BLaER1 treated with 17β-estradiol and CSF1 and Interleukin-3, amounts not matched to agents 10 nM and 100 nM (cell line): ENCODE data around the gene ANLN.
"Not testable (repeated sequence)": the region's sequence is repeated elsewhere in the genome, so short reads cannot be mapped to it uniquely, and the experiment has no call there.

Source experiments
- H3K27ac ChIP-seq, 11 experiments: shearing (Covaris generic); formaldehyde crosslinking; 2 replicates each; pipeline ENCODE4 v1.8.1; 2022
- H3K27me3 ChIP-seq, 11 experiments: shearing (Covaris generic); formaldehyde crosslinking; 2 replicates each; pipeline ENCODE4 v1.8.1; 2022
- H3K36me3 ChIP-seq, 11 experiments: shearing (Covaris generic); formaldehyde crosslinking; 2 replicates each; pipeline ENCODE4 v1.8.1; 2022
- H3K4me1 ChIP-seq, 10 experiments: shearing (Covaris generic); formaldehyde crosslinking; 2 replicates each; pipeline ENCODE4 v1.8.1; 2022
- H3K4me2 ChIP-seq, 11 experiments: shearing (Covaris generic); formaldehyde crosslinking; 2 replicates each; pipeline ENCODE4 v1.8.1; 2022
- H3K4me3 ChIP-seq, 10 experiments: shearing (Covaris generic); formaldehyde crosslinking; 2 replicates each; pipeline ENCODE4 v1.8.1; 2022
- H3K9ac ChIP-seq, 11 experiments: shearing (Covaris generic); formaldehyde crosslinking; 2 replicates each; pipeline ENCODE4 v1.8.1; 2022
- H3K9me3 ChIP-seq, 11 experiments: shearing (Covaris generic); formaldehyde crosslinking; replicated peaks in 1 of 11; 2 replicates each; pipeline ENCODE4 v1.8.1; 2022
- H4K20me1 ChIP-seq, 11 experiments: shearing (Covaris generic); formaldehyde crosslinking; 2 replicates each; pipeline ENCODE4 v1.8.1; 2022
- Cebpa-rat ChIP-seq, 11 experiments: shearing (Covaris generic); IDR thresholded peaks; 2 replicates each; pipeline ENCODE4 v1.8.1; 2022

Gene ANLN

DNA sequence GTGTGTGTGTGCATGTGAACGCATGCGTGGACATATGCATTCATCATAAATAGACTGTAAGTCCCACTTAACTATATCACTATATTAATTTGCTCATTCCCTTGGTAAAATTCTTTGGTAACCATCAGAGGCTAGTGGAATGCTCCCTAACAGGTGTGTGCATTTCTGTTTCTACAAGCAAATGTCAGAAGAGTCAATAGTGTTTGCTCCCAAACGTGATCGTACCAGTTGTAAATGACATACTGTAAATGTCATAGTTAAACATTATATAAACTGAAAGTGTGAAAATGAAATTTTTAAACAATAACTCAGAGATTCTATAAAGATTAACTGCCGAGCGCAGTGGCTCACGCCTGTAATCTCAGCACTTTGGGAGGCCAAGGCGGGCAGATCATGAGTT lies 94.6 kb downstream of the ANLN start:
- H4K20me1 ChIP-seq: no peaks in the 10 kb centered on the region
- TF ChIP-seq Cebpa-rat (IDR thresholded peaks at IDR 0.05): no peak
- no peaks in the 10 kb centered on the region for H3K4me1 ChIP-seq
- H3K27ac ChIP-seq: no peak overlapping the region
- H3K4me2 ChIP-seq: no peak overlapping the region
- no peak overlapping the region for H3K9ac ChIP-seq
- H3K27me3 ChIP-seq: no peaks in the 10 kb centered on the region
- H3K9me3 ChIP-seq: peaks cover 0 to 20% (median 3%) of the 10 kb centered on the region in 11 experiments; a peak in 6 of 22 replicates
- no peak overlapping the region for H3K4me3 ChIP-seq
- H3K36me3 ChIP-seq: no peaks in the 10 kb centered on the region

DNA sequence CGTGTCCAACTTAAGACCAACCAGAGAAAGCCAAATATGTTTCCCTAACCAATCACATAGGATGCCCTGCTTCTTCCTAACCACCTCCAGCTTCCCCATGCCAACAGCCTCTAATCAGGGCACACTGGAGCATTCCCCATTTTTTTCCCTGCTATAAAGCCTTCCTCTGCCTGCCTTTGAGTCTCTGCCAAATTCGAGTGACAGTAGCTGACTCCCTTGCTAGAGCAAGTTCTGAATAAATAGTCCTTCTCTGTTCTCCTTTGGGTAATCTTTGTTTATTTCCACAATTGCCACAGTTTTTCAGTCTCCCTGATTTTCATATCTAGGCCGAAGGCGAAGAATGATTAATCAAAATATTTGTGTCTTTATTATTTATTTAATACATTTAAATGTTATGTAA lies 96.7 kb downstream of the ANLN start:
- Histone ChIP-seq H3K9ac (no peak overlapping the region), H4K20me1 (no peaks in the 10 kb centered on the region), H3K4me2 (no peak overlapping the region), H3K36me3 (no peaks in the 10 kb centered on the region), H3K27me3 (no peaks in the 10 kb centered on the region), H3K27ac (no peak overlapping the region), H3K4me3 (no peak overlapping the region), H3K4me1 (no peaks in the 10 kb centered on the region), H3K9me3 (no peaks in the 10 kb centered on the region; a peak in 1 of 22 replicates)
- TF ChIP-seq Cebpa-rat (IDR thresholded peaks at IDR 0.05): no peak

DNA sequence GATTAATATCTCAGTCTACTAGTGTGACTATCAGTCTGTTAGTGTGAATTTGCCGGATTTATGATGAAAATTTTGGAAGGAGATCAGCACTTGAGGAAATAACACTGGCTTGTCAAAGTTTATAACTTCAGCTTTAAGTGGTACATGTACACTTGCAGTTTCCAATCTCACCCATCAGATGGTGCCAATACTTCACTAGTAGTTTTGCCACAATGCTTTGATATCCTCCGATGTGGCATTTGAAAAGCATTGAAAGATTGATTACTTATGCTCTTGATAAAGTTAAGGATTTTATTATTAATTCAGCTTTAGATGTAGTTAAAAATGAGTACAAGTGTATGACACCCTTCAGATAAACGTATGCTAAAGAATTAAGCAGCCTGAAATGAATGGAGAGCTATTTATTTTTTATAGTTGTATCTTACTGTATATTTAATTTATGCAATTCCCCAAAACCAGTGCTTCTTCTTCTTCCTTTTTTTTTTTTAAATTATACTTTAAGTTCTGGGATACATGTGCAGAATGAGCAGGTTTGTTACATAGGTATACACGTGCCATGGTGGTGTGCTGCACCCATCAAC lies 98.2 kb downstream of the ANLN start:
- H3K4me1 ChIP-seq: no peaks in the 10 kb centered on the region
- H3K36me3 ChIP-seq: no peaks in the 10 kb centered on the region
- no peak overlapping the region for H3K27ac ChIP-seq
- H3K27me3 ChIP-seq: no peaks in the 10 kb centered on the region
- H3K4me2 ChIP-seq: no peak overlapping the region
- no peak overlapping the region for H3K9ac ChIP-seq
- TF ChIP-seq Cebpa-rat (IDR thresholded peaks at IDR 0.05): no peak
- H3K9me3 ChIP-seq: no peaks in the 10 kb centered on the region
- H4K20me1 ChIP-seq: no peaks in the 10 kb centered on the region
- no peak overlapping the region for H3K4me3 ChIP-seq

DNA sequence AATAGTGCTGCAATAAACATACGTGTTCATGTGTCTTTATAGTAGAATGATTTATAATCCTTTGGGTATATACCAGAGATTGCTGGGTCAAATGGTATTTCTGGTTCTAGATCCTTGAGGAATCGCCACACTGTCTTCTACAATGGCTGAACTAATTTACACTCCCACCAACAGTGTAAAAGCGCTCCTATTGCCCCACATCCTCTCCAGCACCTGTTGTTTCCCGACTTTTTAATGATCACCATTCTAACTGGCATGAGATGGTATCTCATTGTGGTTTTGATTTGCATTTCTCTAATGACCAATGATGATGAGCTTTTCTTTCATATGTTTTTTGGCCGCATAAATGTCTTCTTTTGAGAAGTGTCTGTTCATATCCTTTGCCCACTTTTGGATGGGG lies 99.0 kb downstream of the ANLN start:
- H3K4me2 ChIP-seq, H4K20me1 ChIP-seq, H3K9ac ChIP-seq, H3K36me3 ChIP-seq, H3K9me3 ChIP-seq, H3K27ac ChIP-seq, H3K4me1 ChIP-seq, H3K4me3 ChIP-seq, H3K27me3 ChIP-seq: not testable (repeated sequence)

DNA sequence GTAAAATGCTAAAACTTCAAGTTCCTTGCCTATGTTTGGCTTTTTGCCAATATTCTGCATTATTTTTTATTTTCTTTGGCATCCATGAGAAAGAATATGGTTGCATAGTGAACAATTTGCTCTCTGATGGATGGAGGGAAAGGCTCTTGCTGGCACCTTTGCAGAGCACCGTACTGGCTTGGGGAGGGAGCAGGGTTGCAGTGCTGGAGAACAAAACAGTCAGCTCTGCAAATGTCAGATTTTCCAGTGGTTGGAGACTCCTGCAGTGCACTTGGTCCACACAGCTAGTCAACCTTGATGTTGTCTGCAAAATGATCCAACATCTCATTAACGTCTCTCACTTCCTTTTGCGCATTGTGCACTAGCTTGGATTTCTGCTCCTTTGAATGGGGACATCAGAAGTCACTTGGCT lies 100.8 kb downstream of the ANLN start:
- no peak for TF ChIP-seq Cebpa-rat (IDR thresholded peaks at IDR 0.05)
- Histone ChIP-seq H3K9me3 (no peaks in the 10 kb centered on the region), H3K9ac (no peak overlapping the region), H3K36me3 (no peaks in the 10 kb centered on the region), H3K27ac (no peak overlapping the region), H3K4me2 (no peak overlapping the region), H4K20me1 (no peaks in the 10 kb centered on the region), H3K27me3 (no peaks in the 10 kb centered on the region), H3K4me3 (no peak overlapping the region), H3K4me1 (no peaks in the 10 kb centered on the region)

DNA sequence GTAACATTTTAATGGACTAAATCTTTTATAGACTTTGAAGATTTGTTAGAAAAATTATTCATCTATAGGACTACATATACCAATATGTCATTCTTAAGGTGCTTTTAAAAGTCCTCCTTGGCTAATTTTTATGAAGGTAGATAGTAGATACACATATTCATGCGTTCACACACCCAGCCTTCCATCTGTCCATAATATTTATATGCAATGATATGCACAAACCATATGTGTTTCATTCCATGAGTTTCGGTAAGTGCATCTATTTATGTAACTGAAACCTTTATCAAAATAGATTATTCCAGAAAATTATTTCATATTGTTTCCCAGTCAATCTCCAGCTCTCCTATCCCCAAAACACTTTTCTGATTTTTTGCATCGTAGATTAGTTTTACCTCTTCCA lies 101.7 kb downstream of the ANLN start:
- Histone ChIP-seq H3K4me3 (no peak overlapping the region), H3K27ac (no peak overlapping the region), H3K9me3 (no peaks in the 10 kb centered on the region), H4K20me1 (no peaks in the 10 kb centered on the region), H3K4me2 (no peak overlapping the region), H3K9ac (no peak overlapping the region), H3K4me1 (no peaks in the 10 kb centered on the region), H3K36me3 (no peaks in the 10 kb centered on the region), H3K27me3 (no peaks in the 10 kb centered on the region)
- no peak for TF ChIP-seq Cebpa-rat (IDR thresholded peaks at IDR 0.05)

DNA sequence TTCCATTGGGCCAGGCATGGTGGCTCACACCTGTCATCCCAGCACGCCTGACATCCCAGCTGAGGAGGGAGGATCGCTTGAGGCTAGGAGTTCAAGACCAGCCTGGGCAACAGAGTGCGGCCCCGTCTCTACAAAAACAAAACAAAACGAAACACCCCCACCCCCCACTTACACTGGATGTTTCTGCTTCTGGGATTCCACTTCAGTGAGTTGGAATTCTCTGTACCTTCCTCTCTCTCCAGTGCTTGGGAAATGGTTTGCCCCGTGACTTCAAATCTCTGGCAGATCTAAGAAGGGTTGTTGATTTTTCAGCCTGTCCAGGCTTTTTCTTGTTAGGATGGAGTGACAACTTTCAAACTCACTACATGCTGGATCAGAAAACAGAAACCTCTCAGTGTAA lies 106.9 kb downstream of the ANLN start:
- no peak for TF ChIP-seq Cebpa-rat (IDR thresholded peaks at IDR 0.05)
- H3K9me3 ChIP-seq: peaks cover 0 to 3% (median 0%) of the 10 kb centered on the region in 11 experiments; a peak in 1 of 22 replicates
- no peaks in the 10 kb centered on the region for H3K27me3 ChIP-seq
- H3K36me3 ChIP-seq: no peaks in the 10 kb centered on the region
- no peak overlapping the region for H3K4me3 ChIP-seq
- H3K27ac ChIP-seq: no peak overlapping the region
- no peaks in the 10 kb centered on the region for H3K4me1 ChIP-seq
- H4K20me1 ChIP-seq: no peaks in the 10 kb centered on the region
- no peak overlapping the region for H3K9ac ChIP-seq
- no peak overlapping the region for H3K4me2 ChIP-seq

DNA sequence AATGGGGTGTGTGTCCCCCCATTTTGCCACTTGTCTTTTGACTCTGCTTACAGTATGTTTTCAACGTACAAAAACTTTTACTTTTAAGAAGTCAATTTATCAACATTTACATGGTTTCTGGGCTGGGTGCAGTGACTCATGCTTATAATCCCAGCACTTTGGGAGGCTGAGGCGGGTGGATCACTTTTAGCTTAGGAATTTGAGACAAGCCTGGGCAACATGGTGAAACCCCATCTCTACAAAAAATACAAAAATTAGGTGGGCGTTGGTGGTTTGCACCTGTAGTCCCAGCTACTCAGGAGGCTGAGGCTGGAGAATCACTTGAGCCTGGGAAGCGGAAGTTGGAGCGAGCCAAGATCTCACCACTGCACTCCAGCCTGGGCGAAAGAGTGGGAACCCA lies 107.5 kb downstream of the ANLN start:
- not testable (repeated sequence) for H4K20me1 ChIP-seq, H3K27ac ChIP-seq, H3K4me3 ChIP-seq

DNA sequence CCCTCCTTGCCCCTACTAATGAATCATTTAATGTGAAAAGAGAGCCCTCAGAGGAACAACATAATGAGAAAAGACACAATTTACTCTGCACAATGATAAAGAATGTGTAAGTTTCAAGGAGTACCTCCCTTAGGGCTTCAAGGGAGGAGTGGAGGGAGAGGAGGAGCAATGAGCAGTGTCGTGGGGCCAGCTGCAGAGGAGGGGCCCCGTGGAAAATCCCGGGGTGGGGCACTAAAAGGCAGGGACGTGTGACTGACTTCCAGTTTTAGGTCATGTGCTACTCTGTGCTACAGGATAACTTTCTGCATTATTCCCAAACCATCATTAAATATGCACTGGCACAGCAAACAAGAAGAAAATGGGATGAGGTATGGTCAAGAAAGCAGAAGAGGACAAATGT lies 108.1 kb downstream of the ANLN start:
- no peaks in the 10 kb centered on the region for H3K4me1 ChIP-seq
- H3K9ac ChIP-seq: no peak overlapping the region
- no peaks in the 10 kb centered on the region for H3K27me3 ChIP-seq

More for the DNA sequence above, 107.5 kb downstream of the ANLN start:
- not testable (repeated sequence) for H3K27me3 ChIP-seq, H3K36me3 ChIP-seq, H3K4me2 ChIP-seq, H3K9me3 ChIP-seq, H3K9ac ChIP-seq, H3K4me1 ChIP-seq

More for the DNA sequence above, 108.1 kb downstream of the ANLN start:
- Histone ChIP-seq H3K9me3 (peaks cover 0 to 3% (median 0%) of the 10 kb centered on the region in 11 experiments; a peak in 1 of 22 replicates), H4K20me1 (no peaks in the 10 kb centered on the region), H3K4me3 (no peak overlapping the region), H3K27ac (no peak overlapping the region), H3K4me2 (no peak overlapping the region), H3K36me3 (no peaks in the 10 kb centered on the region)
- TF ChIP-seq Cebpa-rat (IDR thresholded peaks at IDR 0.05): no peak
